DND-41 (cell line): Measurements from ENCODE around the gene NXPE1.

ENCODE experiments used
- ATAC-seq: fragments of 200-7000 bp; cut with Tn5 transposase; 3 replicates; pipeline ENCODE4 v1.9.1; 2021; ENCODE audit warnings: low read depth; ENCODE audit not compliant: insufficient read depth
- DNase-seq: peaks from one replicate; pipeline ENCODE4 v3.0.0-alpha.2; 2020
- H2AFZ ChIP-seq: 2 replicates; pipeline ENCODE4 v1.6.0; 2012; ENCODE audit warnings: low read depth, low read length
- H3K27ac ChIP-seq: 2 replicates; pipeline ENCODE4 v1.5.1; 2012; ENCODE audit warnings: low read length, inconsistent platforms
- H3K27me3 ChIP-seq: fragments of 200-600 bp; sonication (generic); 2 replicates; pipeline ENCODE4 v1.6.0; 2012; ENCODE audit warnings: low read length, mild to moderate bottlenecking, inconsistent platforms; ENCODE audit not compliant: insufficient read depth, poor library complexity
- H3K36me3 ChIP-seq: 2 replicates; pipeline ENCODE4 v1.5.1; 2012; ENCODE audit warnings: low read length, inconsistent platforms; ENCODE audit not compliant: insufficient read depth
- H3K4me1 ChIP-seq: 2 replicates; pipeline ENCODE4 v1.5.1; 2012; ENCODE audit warnings: mild to moderate bottlenecking, low read length; ENCODE audit not compliant: insufficient read depth
- H3K4me2 ChIP-seq: 2 replicates; pipeline ENCODE4 v1.6.0; 2012; ENCODE audit warnings: mild to moderate bottlenecking, moderate library complexity, low read length, inconsistent platforms; ENCODE audit not compliant: insufficient read depth
- H3K4me3 ChIP-seq, 2 experiments: fragments of 200-600 bp in 1 of 2; shearing (Covaris generic) in 1 of 2; 2 replicates each; pipeline ENCODE4 v1.5.1; 2012 to 2016; ENCODE audit warnings: inconsistent platforms in 2 of 2, low read length in 2 of 2, mild to moderate bottlenecking in 2 of 2, low read depth in 1 of 2, moderate library complexity in 1 of 2
- H3K79me2 ChIP-seq: 2 replicates; pipeline ENCODE4 v1.6.0; 2012; ENCODE audit warnings: low read length, inconsistent platforms; ENCODE audit not compliant: insufficient read depth
- H3K9ac ChIP-seq: 2 replicates; pipeline ENCODE4 v1.6.0; 2012; ENCODE audit warnings: low read depth, mild to moderate bottlenecking, inconsistent platforms, low read length, moderate library complexity
- H3K9me3 ChIP-seq: 2 replicates; pipeline ENCODE4 v1.5.1; 2012; ENCODE audit warnings: low read length, moderate library complexity, mild to moderate bottlenecking, inconsistent platforms; ENCODE audit not compliant: insufficient read depth, severe bottlenecking
- H4K20me1 ChIP-seq: 2 replicates; pipeline ENCODE4 v1.6.0; 2012; ENCODE audit warnings: low read length; ENCODE audit not compliant: insufficient read depth
- EZH2 ChIP-seq: IDR thresholded peaks from 3 replicates; pipeline ENCODE4 v1.6.1; 2012; ENCODE audit warnings: borderline replicate concordance, low read depth, mild to moderate bottlenecking, moderate library complexity, low read length, inconsistent platforms; ENCODE audit not compliant: severe bottlenecking
- TF ChIP-seq, protein P1 (sequence below): IDR thresholded peaks from 2 replicates; pipeline ENCODE4 v1.5.1; 2012; ENCODE audit warnings: borderline replicate concordance, low read length, moderate library complexity, mild to moderate bottlenecking; ENCODE audit not compliant: poor library complexity, severe bottlenecking; ENCODE audit errors: extremely low read depth

Gene NXPE1

GRCh38 chr11:114586797-114587196 is 27.1 kb upstream of the NXPE1 start:
- Histone ChIP-seq H3K9ac (no peak overlapping the region), H3K27ac (no peak overlapping the region), H2AFZ (no peak overlapping the region), H3K27me3 (no peaks in the 10 kb centered on the region), H3K4me1 (no peaks in the 10 kb centered on the region), H3K36me3 (no peaks in the 10 kb centered on the region), H3K9me3 (peaks cover 23% of the 10 kb centered on the region), H4K20me1 (no peaks in the 10 kb centered on the region), H3K4me3 (no peak overlapping the region), H3K4me2 (no peak overlapping the region), H3K79me2 (no peaks in the 10 kb centered on the region)
- no peak for DNase-seq
- TF ChIP-seq, protein P1, sequence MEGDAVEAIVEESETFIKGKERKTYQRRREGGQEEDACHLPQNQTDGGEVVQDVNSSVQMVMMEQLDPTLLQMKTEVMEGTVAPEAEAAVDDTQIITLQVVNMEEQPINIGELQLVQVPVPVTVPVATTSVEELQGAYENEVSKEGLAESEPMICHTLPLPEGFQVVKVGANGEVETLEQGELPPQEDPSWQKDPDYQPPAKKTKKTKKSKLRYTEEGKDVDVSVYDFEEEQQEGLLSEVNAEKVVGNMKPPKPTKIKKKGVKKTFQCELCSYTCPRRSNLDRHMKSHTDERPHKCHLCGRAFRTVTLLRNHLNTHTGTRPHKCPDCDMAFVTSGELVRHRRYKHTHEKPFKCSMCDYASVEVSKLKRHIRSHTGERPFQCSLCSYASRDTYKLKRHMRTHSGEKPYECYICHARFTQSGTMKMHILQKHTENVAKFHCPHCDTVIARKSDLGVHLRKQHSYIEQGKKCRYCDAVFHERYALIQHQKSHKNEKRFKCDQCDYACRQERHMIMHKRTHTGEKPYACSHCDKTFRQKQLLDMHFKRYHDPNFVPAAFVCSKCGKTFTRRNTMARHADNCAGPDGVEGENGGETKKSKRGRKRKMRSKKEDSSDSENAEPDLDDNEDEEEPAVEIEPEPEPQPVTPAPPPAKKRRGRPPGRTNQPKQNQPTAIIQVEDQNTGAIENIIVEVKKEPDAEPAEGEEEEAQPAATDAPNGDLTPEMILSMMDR = no peak
- TF ChIP-seq EZH2 = no peak
- ATAC-seq = no peak

DNA sequence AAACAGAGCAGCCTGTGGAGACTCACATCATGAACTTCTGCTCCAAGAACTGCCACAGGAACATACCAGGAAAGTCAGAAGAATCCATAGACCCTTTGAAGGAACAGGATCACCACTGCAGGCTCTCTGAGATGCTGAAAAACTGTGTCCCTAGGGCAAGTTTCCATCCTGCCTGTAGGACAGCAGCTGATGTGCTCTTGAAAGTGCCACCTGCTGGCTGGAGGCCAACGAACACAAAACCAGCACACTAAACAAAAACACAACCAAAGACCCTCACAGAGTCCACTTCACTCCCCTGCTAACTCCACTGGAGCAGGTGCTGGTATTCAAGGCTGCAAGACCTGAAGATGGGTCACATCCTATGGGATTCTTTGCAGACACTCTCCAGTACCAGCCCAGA is 12.0 kb upstream of the NXPE1 start:
- H3K36me3 ChIP-seq = no peaks in the 10 kb centered on the region
- no peaks in the 10 kb centered on the region for H3K4me1 ChIP-seq
- no peak for ATAC-seq
- no peaks in the 10 kb centered on the region for H3K9me3 ChIP-seq
- no peak for DNase-seq
- H2AFZ ChIP-seq = no peak overlapping the region
- H3K9ac ChIP-seq = no peak overlapping the region
- TF ChIP-seq, protein P1 = no peak
- no peak for TF ChIP-seq EZH2
- H3K4me3 ChIP-seq = no peak overlapping the region
- no peaks in the 10 kb centered on the region for H4K20me1 ChIP-seq
- H3K4me2 ChIP-seq = no peak overlapping the region
- no peaks in the 10 kb centered on the region for H3K79me2 ChIP-seq
- no peak overlapping the region for H3K27ac ChIP-seq
- no peaks in the 10 kb centered on the region for H3K27me3 ChIP-seq

GRCh38 chr11:114569801-114570200 is 10.1 kb upstream of the NXPE1 start:
- Histone ChIP-seq H3K4me2 (no peak overlapping the region), H3K4me3 (no peak overlapping the region), H3K4me1 (no peaks in the 10 kb centered on the region), H4K20me1 (no peaks in the 10 kb centered on the region), H3K9me3 (no peaks in the 10 kb centered on the region), H3K9ac (no peak overlapping the region), H3K36me3 (no peaks in the 10 kb centered on the region), H3K27ac (no peak overlapping the region), H2AFZ (no peak overlapping the region), H3K79me2 (no peaks in the 10 kb centered on the region), H3K27me3 (no peaks in the 10 kb centered on the region)
- ATAC-seq (no peak), DNase-seq (no peak)
- TF ChIP-seq, protein P1 = no peak
- TF ChIP-seq EZH2 = no peak

GRCh38 chr11:114566276-114566675 is 6.6 kb upstream of the NXPE1 start:
- Histone ChIP-seq H3K4me3 (no peak overlapping the region), H3K4me1 (no peaks in the 10 kb centered on the region), H3K79me2 (no peaks in the 10 kb centered on the region), H3K27ac (no peak overlapping the region), H3K36me3 (no peaks in the 10 kb centered on the region), H3K27me3 (no peaks in the 10 kb centered on the region), H3K9ac (no peak overlapping the region), H3K9me3 (no peaks in the 10 kb centered on the region), H4K20me1 (no peaks in the 10 kb centered on the region), H2AFZ (no peak overlapping the region), H3K4me2 (no peak overlapping the region)
- ATAC-seq = no peak
- DNase-seq = no peak
- TF ChIP-seq, protein P1 = no peak
- TF ChIP-seq EZH2 = no peak
